ENCODE data around the gene PNPLA1.

PNPLA1 gene

DNA sequence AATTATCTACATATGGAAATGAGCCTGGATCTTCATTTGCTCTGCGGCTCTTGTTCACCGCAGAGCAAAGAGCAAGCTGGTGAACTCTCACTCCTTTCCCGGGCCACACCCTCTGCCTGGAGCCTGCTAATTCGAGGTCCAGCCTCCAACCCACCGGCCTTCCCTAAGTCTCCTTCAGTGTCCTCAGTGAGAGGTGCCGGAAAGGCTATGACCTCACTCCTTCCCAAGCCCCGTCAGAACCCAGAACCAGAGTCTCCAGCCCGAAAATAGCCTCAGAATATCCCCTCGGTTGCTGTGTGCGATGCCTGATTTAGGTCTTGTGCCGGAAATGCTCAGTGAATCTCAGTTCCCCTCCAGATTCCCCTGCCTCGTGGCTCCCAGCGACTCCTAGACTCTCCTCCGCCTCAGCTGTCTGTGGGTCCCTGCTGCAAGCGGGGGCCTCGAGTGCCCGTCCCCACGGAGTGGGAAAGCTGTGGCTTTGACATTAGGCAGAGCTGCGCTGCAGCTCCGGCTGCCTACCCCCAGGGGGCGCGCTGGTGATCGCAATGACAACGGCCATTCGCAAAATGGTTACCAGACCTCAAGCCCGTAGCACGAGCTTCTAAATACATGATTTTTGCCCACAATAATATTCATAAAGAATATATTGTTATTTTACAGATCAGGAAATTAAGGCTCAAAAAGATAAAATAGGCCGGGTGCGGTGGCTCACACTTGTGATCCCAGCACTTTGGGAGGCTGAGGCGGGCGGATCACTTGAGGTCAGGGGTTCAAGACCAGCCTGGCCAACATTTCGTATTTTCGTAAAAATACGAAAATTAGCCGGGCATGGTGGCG, 71.0 kb downstream of the PNPLA1 start:
- H2AFZ ChIP-seq (ENCODE audit: low read depth, low read length, severe bottlenecking): peak overlapping the region; percentile 75
- no peak overlapping the region for H3K9ac ChIP-seq (ENCODE audit: low read length)
- H3K9me3 ChIP-seq (ENCODE audit: insufficient read depth, low read length): no peaks in the 10 kb centered on the region
- H3F3A ChIP-seq (ENCODE audit: insufficient read depth): no peaks in the 10 kb centered on the region
- H3K36me3 ChIP-seq (ENCODE audit: low read length): no peaks in the 10 kb centered on the region
- no peaks in the 10 kb centered on the region for H4K20me1 ChIP-seq (ENCODE audit: low read depth, low read length)
- H3K9me2 ChIP-seq (replicated peaks; ENCODE audit: insufficient read depth, low read length): no peaks in the 10 kb centered on the region
- TF ChIP-seq, protein P1, sequence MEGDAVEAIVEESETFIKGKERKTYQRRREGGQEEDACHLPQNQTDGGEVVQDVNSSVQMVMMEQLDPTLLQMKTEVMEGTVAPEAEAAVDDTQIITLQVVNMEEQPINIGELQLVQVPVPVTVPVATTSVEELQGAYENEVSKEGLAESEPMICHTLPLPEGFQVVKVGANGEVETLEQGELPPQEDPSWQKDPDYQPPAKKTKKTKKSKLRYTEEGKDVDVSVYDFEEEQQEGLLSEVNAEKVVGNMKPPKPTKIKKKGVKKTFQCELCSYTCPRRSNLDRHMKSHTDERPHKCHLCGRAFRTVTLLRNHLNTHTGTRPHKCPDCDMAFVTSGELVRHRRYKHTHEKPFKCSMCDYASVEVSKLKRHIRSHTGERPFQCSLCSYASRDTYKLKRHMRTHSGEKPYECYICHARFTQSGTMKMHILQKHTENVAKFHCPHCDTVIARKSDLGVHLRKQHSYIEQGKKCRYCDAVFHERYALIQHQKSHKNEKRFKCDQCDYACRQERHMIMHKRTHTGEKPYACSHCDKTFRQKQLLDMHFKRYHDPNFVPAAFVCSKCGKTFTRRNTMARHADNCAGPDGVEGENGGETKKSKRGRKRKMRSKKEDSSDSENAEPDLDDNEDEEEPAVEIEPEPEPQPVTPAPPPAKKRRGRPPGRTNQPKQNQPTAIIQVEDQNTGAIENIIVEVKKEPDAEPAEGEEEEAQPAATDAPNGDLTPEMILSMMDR (IDR thresholded peaks at IDR 0.05; ENCODE audit: insufficient read depth, low read length, poor library complexity, severe bottlenecking): peak; percentile 100
- TF ChIP-seq EZH2phosphoT487 (conservative IDR thresholded peaks at IDR 0.05; ENCODE audit: low read length): no peak
- H3K79me2 ChIP-seq (ENCODE audit: insufficient read depth, low read length): no peaks in the 10 kb centered on the region
- no peak overlapping the region for H3K4me3 ChIP-seq (ENCODE audit: insufficient read depth, low read length, poor library complexity, severe bottlenecking)
- H3K4me2 ChIP-seq (ENCODE audit: low read depth, low read length, poor library complexity, severe bottlenecking): peak overlapping the region; percentile 31
- no peak overlapping the region for H3K27ac ChIP-seq (ENCODE audit: low read depth, low read length)
- no peaks in the 10 kb centered on the region; the same call in 1 of the 2 replicates for H3K27me3 ChIP-seq (ENCODE audit: low read length)

DNA sequence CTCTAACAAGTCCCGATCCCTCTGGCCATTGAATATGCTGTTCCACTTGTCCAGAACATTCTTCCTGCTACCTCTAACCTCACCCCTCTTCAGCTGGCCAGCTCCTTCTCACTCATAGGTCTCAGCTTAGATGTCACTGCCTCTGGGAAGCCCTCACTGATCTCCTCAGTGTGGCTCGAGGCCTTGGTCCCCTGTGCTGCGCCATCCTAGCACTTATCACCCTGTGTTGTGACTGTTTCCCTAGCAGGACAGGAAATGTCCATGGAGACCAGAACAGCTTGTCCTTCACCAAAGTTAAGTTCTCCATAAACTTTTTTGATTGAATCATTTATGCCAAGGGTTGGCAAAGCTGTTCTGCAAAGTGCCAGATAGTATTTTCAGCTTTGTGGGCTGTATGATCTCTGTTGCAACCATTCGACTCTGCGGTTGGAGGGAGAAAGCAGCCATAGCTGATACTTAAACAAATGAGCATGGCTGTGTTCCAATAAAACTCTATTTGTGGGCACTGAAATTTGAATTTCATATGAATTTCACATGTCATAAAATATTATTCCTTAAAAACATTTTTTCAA, 73.3 kb downstream of the PNPLA1 start:
- Histone ChIP-seq H3K27me3 (ENCODE audit: low read length) (no peaks in the 10 kb centered on the region), H3K9me3 (ENCODE audit: insufficient read depth, low read length) (no peaks in the 10 kb centered on the region), H3F3A (ENCODE audit: insufficient read depth) (no peaks in the 10 kb centered on the region), H3K79me2 (ENCODE audit: insufficient read depth, low read length) (no peaks in the 10 kb centered on the region), H3K27ac (ENCODE audit: low read depth, low read length) (no peak overlapping the region), H3K4me3 (ENCODE audit: insufficient read depth, low read length, poor library complexity, severe bottlenecking) (no peak overlapping the region), H4K20me1 (ENCODE audit: low read depth, low read length) (no peaks in the 10 kb centered on the region), H2AFZ (ENCODE audit: low read depth, low read length, severe bottlenecking) (no peak overlapping the region), H3K9me2 (replicated peaks; ENCODE audit: insufficient read depth, low read length) (no peaks in the 10 kb centered on the region), H3K9ac (ENCODE audit: low read length) (no peak overlapping the region), H3K4me2 (ENCODE audit: low read depth, low read length, poor library complexity, severe bottlenecking) (no peak overlapping the region), H3K36me3 (ENCODE audit: low read length) (no peaks in the 10 kb centered on the region)
- TF ChIP-seq EZH2phosphoT487 (conservative IDR thresholded peaks at IDR 0.05; ENCODE audit: low read length): no peak
- TF ChIP-seq, protein P1 (IDR thresholded peaks at IDR 0.05; ENCODE audit: insufficient read depth, low read length, poor library complexity, severe bottlenecking): no peak

DNA sequence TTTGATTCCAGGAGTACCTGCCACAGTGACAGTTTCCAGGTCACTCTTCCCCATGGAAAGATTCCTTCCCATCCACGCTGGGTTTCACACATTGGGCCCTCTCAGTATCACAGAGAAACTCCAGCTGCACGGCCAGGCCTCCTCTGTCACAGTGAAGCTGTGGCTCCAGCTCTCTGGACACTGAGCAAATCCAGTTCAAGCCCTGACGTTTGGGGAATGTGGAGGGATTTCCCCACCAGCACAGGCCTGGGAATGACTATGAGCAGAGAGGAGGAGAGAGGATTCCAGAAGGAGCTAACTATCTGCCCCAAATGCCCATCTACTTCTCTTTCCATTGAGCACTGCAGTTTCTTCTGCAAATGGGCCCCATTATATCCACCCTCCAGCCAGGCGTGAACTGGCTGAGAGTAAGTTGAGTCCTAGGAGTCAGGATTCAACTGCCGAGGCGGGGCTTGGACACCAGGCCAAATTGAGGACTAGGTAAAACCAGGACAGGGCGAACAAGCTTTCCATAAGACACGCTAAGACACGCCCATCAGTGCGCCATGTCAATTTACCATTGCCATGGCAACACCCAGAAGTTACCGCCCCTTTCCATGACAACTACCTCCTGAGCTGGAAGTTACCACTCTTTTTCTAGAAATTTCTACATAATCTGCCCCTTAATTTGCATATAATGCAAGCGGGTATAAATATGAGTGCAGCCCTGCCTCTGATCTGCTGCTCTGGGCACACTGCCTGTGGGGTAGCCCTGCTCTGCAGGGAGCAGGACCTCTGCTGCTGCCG, 76.0 kb downstream of the PNPLA1 start:
- no peak overlapping the region for H3K27ac ChIP-seq (ENCODE audit: low read depth, low read length)
- H3K4me3 ChIP-seq (ENCODE audit: insufficient read depth, low read length, poor library complexity, severe bottlenecking): no peak overlapping the region
- H3K27me3 ChIP-seq (ENCODE audit: low read length): no peaks in the 10 kb centered on the region
- no peaks in the 10 kb centered on the region for H3K9me3 ChIP-seq (ENCODE audit: insufficient read depth, low read length)
- H2AFZ ChIP-seq (ENCODE audit: low read depth, low read length, severe bottlenecking): no peak overlapping the region
- no peaks in the 10 kb centered on the region for H3K79me2 ChIP-seq (ENCODE audit: insufficient read depth, low read length)
- H3K4me2 ChIP-seq (ENCODE audit: low read depth, low read length, poor library complexity, severe bottlenecking): no peak overlapping the region
- no peak overlapping the region for H3K9ac ChIP-seq (ENCODE audit: low read length)
- H4K20me1 ChIP-seq (ENCODE audit: low read depth, low read length): no peaks in the 10 kb centered on the region
- no peaks in the 10 kb centered on the region for H3F3A ChIP-seq (ENCODE audit: insufficient read depth)
- no peaks in the 10 kb centered on the region for H3K9me2 ChIP-seq (replicated peaks; ENCODE audit: insufficient read depth, low read length)
- H3K36me3 ChIP-seq (ENCODE audit: low read length): no peaks in the 10 kb centered on the region
- no peak for TF ChIP-seq EZH2phosphoT487 (conservative IDR thresholded peaks at IDR 0.05; ENCODE audit: low read length)
- TF ChIP-seq, protein P1 (IDR thresholded peaks at IDR 0.05; ENCODE audit: insufficient read depth, low read length, poor library complexity, severe bottlenecking): no peak
